Mucosa of rectum (tissue), 2 donors: ENCODE data around the gene FAM107B.

Experiments
- H3K27ac ChIP-seq, 2 donors: one replicate each; pipeline ENCODE4 v1.7.0; 2013; ENCODE audit warnings: inconsistent platforms in 2 of 2, low read depth in 2 of 2, low read length in 2 of 2
- H3K27me3 ChIP-seq, 2 donors: one replicate each; pipeline ENCODE4 v1.7.0; 2013; ENCODE audit warnings: low read length in 2 of 2; ENCODE audit not compliant: control insufficient read depth in 2 of 2, insufficient read depth in 2 of 2
- H3K36me3 ChIP-seq, 2 donors: one replicate each; pipeline ENCODE4 v1.7.0; 2013; ENCODE audit warnings: low read length in 2 of 2; ENCODE audit not compliant: control insufficient read depth in 2 of 2, insufficient read depth in 2 of 2
- H3K4me1 ChIP-seq, 2 donors: one replicate each; pipeline ENCODE4 v1.7.0; 2013; ENCODE audit warnings: low read length in 2 of 2, mild to moderate bottlenecking in 1 of 2; ENCODE audit not compliant: control insufficient read depth in 2 of 2, insufficient read depth in 2 of 2
- H3K4me3 ChIP-seq, 2 donors: one replicate each; pipeline ENCODE4 v1.7.0; 2013; ENCODE audit warnings: low read length in 2 of 2
- H3K9ac ChIP-seq, 2 donors: one replicate each; pipeline ENCODE4 v1.7.0; 2013; ENCODE audit warnings: low read length in 2 of 2, low read depth in 1 of 2, mild to moderate bottlenecking in 1 of 2
- H3K9me3 ChIP-seq, 2 donors: one replicate each; pipeline ENCODE4 v1.7.0; 2013; ENCODE audit warnings: low read length in 2 of 2; ENCODE audit not compliant: control insufficient read depth in 2 of 2
- donor health status: healthy.
- donor health status: Normal muscosa, but diverticular disease.

FAM107B gene

GRCh38 chr10:14524691-14525324 is 249.9 kb downstream of the FAM107B start:
- H3K27ac ChIP-seq = no peak overlapping the region
- peaks cover 10 to 26% of the 10 kb centered on the region in 2 donors for H3K4me1 ChIP-seq
- no peak overlapping the region for H3K4me3 ChIP-seq
- no peak overlapping the region for H3K9ac ChIP-seq
- peaks cover 20 to 25% of the 10 kb centered on the region in 2 donors for H3K36me3 ChIP-seq
- H3K27me3 ChIP-seq = no peaks in the 10 kb centered on the region
- H3K9me3 ChIP-seq = no peaks in the 10 kb centered on the region

GRCh38 chr10:14523286-14523685 is 251.4 kb downstream of the FAM107B start:
- Histone ChIP-seq H3K36me3 (peaks cover 26 to 27% of the 10 kb centered on the region in 2 donors), H3K4me1 (peaks cover 0 to 15% of the 10 kb centered on the region in 2 donors), H3K27ac (peak overlapping the region in 1 of 2 donors; percentile 26), H3K9me3 (no peaks in the 10 kb centered on the region), H3K9ac (peak overlapping the region in 1 of 2 donors; percentile 18), H3K27me3 (no peaks in the 10 kb centered on the region), H3K4me3 (no peak overlapping the region)

GRCh38 chr10:14519785-14520184 is 254.9 kb downstream of the FAM107B start:
- Histone ChIP-seq H3K9ac (no peak overlapping the region), H3K36me3 (peaks cover 28 to 33% of the 10 kb centered on the region in 2 donors), H3K27ac (no peak overlapping the region), H3K9me3 (no peaks in the 10 kb centered on the region), H3K4me3 (no peak overlapping the region), H3K27me3 (no peaks in the 10 kb centered on the region), H3K4me1 (peaks cover 0 to 12% of the 10 kb centered on the region in 2 donors)

GRCh38 chr10:14518149-14518548 is 256.5 kb downstream of the FAM107B start:
- Histone ChIP-seq H3K9me3 (no peaks in the 10 kb centered on the region), H3K4me1 (peaks cover 0 to 9% of the 10 kb centered on the region in 2 donors), H3K27ac (no peak overlapping the region), H3K9ac (no peak overlapping the region), H3K4me3 (no peak overlapping the region), H3K36me3 (peaks cover 23 to 33% of the 10 kb centered on the region in 2 donors), H3K27me3 (no peaks in the 10 kb centered on the region)

- Histone ChIP-seq H3K4me3 (no peak overlapping the region), H3K27me3 (no peaks in the 10 kb centered on the region), H3K36me3 (peaks cover 1 to 5% of the 10 kb centered on the region in 2 donors), H3K9me3 (no peaks in the 10 kb centered on the region), H3K9ac (no peak overlapping the region), H3K4me1 (peaks cover 0 to 2% of the 10 kb centered on the region in 2 donors), H3K27ac (no peak overlapping the region)
Observed at GRCh38 chr10:14513123-14513522, 261.6 kb downstream of the FAM107B start.

- Histone ChIP-seq H3K4me3 (no peak overlapping the region), H3K27ac (no peak overlapping the region), H3K27me3 (no peaks in the 10 kb centered on the region), H3K9me3 (no peaks in the 10 kb centered on the region), H3K9ac (no peak overlapping the region), H3K4me1 (no peaks in the 10 kb centered on the region), H3K36me3 (no peaks in the 10 kb centered on the region)
Observed at GRCh38 chr10:14510346-14510745, 264.4 kb downstream of the FAM107B start.

- Histone ChIP-seq H3K4me3 (no peak overlapping the region), H3K4me1 (no peaks in the 10 kb centered on the region), H3K36me3 (no peaks in the 10 kb centered on the region), H3K27ac (no peak overlapping the region), H3K27me3 (no peaks in the 10 kb centered on the region), H3K9me3 (no peaks in the 10 kb centered on the region), H3K9ac (no peak overlapping the region)
Observed at GRCh38 chr10:14508725-14509124, 266.0 kb downstream of the FAM107B start.

GRCh38 chr10:14507781-14508180 is 266.9 kb downstream of the FAM107B start:
- Histone ChIP-seq H3K27me3 (no peaks in the 10 kb centered on the region), H3K9ac (no peak overlapping the region), H3K27ac (no peak overlapping the region), H3K36me3 (no peaks in the 10 kb centered on the region), H3K9me3 (no peaks in the 10 kb centered on the region), H3K4me1 (no peaks in the 10 kb centered on the region), H3K4me3 (no peak overlapping the region)

- H3K9me3 ChIP-seq = no peaks in the 10 kb centered on the region
- no peak overlapping the region for H3K27ac ChIP-seq
- H3K27me3 ChIP-seq = no peaks in the 10 kb centered on the region
- no peak overlapping the region for H3K4me3 ChIP-seq
- H3K9ac ChIP-seq = no peak overlapping the region
- no peaks in the 10 kb centered on the region for H3K36me3 ChIP-seq
- H3K4me1 ChIP-seq = no peaks in the 10 kb centered on the region
Observed at GRCh38 chr10:14507176-14507575, 267.5 kb downstream of the FAM107B start.

GRCh38 chr10:14502431-14502830 is 272.3 kb downstream of the FAM107B start:
- Histone ChIP-seq H3K27me3 (no peaks in the 10 kb centered on the region), H3K4me3 (no peak overlapping the region), H3K27ac (no peak overlapping the region), H3K4me1 (peaks cover 0 to 4% of the 10 kb centered on the region in 2 donors), H3K36me3 (no peaks in the 10 kb centered on the region), H3K9me3 (no peaks in the 10 kb centered on the region), H3K9ac (no peak overlapping the region)
